ENCODE measurements around the gene IRF9. TPM values are rescaled to one million over a fixed set of nuclear protein-coding genes. Genes with fewer than 3 reads are reported as not detected.

The IRF9 gene
- total and polyA plus RNA-seq, 2 donors from 2014 or later: 88.9 to 141 TPM

DNA sequence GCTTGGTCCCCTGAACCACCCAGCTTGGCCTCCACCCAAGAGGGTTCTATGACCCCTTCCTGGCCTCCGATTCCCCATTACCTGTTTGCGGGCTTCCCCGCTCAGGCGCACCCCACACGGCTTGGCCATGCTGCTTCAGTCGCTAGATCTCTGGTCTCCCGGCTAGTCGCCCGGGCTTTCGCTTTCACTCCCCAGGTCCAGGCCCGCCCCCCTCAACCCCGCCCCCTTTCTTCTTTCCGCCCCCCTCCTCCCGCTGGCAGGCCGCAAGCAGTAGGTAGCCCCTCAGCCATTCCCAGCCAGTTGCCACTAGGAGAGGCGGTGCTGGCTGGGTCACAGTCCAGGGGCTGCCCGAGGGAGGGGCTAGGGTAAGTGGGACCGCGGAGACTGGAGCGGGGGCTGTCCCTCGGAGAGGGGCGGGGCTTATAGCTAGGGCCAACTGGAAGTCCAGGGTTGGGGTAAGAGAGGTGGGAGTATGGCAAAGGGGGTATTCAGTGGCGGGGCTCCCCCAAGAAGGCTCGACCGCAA, 14.6 kb upstream of the IRF9 start, which contains the start of gene PSME2:
Gene PSME2, minus strand, starts transcription at position 158 of the 525 bp plus-strand sequence. Its CDS starts 29 bp downstream, at position 129.
- Histone ChIP-seq H3K9me3 (ENCODE audit: control insufficient read depth in 2 of 3, insufficient read depth in 1 of 3, low read length in 3 of 3) (no peaks in the 10 kb centered on the region), H3K9ac (ENCODE audit: low read length in 3 of 3) (peak within 1 kb of the TSS; percentile 72 to 92 (median 79)), H3K4me1 (ENCODE audit: control insufficient read depth in 2 of 3, insufficient read depth in 2 of 3, low read depth in 1 of 3, low read length in 3 of 3) (peaks cover 2 to 26% (median 11%) of the 10 kb centered on the region in 3 donors), H3K36me3 (ENCODE audit: control insufficient read depth in 2 of 3, insufficient read depth in 3 of 3, low read length in 3 of 3) (peaks cover 4 to 24% (median 21%) of the 10 kb centered on the region in 3 donors), H3K27ac (ENCODE audit: low read depth in 2 of 2, low read length in 2 of 2) (peak within 1 kb of the TSS; percentile 91 to 98), H3K4me3 (ENCODE audit: low read length in 3 of 3) (peak within 1 kb of the TSS; percentile 84 to 94 (median 87)), H3K27me3 (ENCODE audit: control insufficient read depth, insufficient read depth, low read length) (no peaks in the 10 kb centered on the region)
- DNase-seq: peak; percentile 99
- intact Hi-C loops (cut with DNase I): no loop called here
- FAIRE-seq: no peak
- peak; percentile 5 for TF ChIP-seq CTCF (IDR thresholded peaks at IDR 0.05; ENCODE audit: borderline replicate concordance, extremely low read depth, insufficient read depth)

DNA sequence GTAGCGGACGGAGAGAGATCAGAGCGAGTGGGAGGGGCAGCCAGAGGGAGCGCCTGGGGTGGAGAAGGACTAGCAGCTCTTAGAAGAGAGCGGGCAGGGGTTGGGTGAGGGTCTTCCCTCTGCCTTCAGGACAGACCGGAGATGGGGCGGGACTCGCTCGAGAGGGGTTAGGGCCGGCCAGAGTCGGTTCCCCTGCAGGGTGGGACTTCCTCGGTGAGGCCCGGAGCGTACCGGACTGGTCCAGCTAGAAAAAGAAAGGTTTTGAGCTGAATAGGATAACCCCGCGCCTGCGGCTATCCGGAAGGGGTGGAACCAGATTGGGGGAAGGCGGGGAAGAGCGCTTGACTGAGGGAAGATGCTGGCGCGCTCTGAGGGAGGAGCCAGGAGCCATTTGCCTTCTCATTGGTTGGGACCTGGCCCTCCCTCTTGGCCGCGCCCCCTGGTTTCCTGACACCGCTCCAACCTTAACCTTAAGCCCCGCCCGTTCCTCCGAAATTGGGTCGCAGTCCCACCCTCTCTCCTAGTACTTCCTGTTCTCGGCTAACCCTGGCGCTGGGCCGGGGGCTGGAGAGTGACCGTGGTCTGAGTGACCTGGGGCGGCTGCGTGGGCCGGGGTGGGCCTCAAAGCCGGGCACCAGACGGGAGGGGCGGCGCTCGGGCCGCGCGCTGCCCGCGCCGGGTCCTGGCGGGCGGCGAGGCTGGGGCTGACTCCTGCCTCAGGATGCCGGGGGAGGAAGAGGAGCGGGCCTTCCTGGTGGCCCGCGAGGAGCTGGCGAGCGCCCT, 13.9 kb upstream of the IRF9 start, which contains the start of gene RNF31:
Gene RNF31, plus strand, starts transcription at position 521 of the 783 bp plus-strand sequence. Its CDS starts 201 bp downstream, at position 722.
- Histone ChIP-seq H3K9me3 (ENCODE audit: control insufficient read depth in 2 of 3, insufficient read depth in 1 of 3, low read length in 3 of 3) (no peaks in the 10 kb centered on the region), H3K27me3 (ENCODE audit: control insufficient read depth, insufficient read depth, low read length) (no peaks in the 10 kb centered on the region), H3K36me3 (ENCODE audit: control insufficient read depth in 2 of 3, insufficient read depth in 3 of 3, low read length in 3 of 3) (peaks cover 4 to 29% (median 26%) of the 10 kb centered on the region in 3 donors), H3K9ac (ENCODE audit: low read length in 3 of 3) (peak within 1 kb of the TSS; percentile 72 to 92 (median 79)), H3K4me3 (ENCODE audit: low read length in 3 of 3) (peak within 1 kb of the TSS; percentile 84 to 94 (median 87)), H3K27ac (ENCODE audit: low read depth in 2 of 2, low read length in 2 of 2) (peak within 1 kb of the TSS; percentile 91 to 98), H3K4me1 (ENCODE audit: control insufficient read depth in 2 of 3, insufficient read depth in 2 of 3, low read depth in 1 of 3, low read length in 3 of 3) (peaks cover 2 to 22% (median 11%) of the 10 kb centered on the region in 3 donors)
- FAIRE-seq (peak; percentile 94), DNase-seq (peak; percentile 98 to 99 (median 99))
- no peak for TF ChIP-seq CTCF (IDR thresholded peaks at IDR 0.05; ENCODE audit: borderline replicate concordance, extremely low read depth, insufficient read depth)
- intact Hi-C loops (cut with DNase I): no loop called here

GRCh38 chr14:24147761-24148428, 13.2 kb upstream of the IRF9 start:
- peak in 2 of 5 donors; percentile 56 to 87 for DNase-seq

More at GRCh38 chr14:24147761-24148428, 13.2 kb upstream of the IRF9 start:
- Histone ChIP-seq H3K4me3 (ENCODE audit: low read length in 3 of 3) (peak overlapping the region; percentile 65 to 94 (median 77)), H3K9ac (ENCODE audit: low read length in 3 of 3) (peak overlapping the region; percentile 61 to 79 (median 66)), H3K27me3 (ENCODE audit: control insufficient read depth, insufficient read depth, low read length) (no peaks in the 10 kb centered on the region), H3K36me3 (ENCODE audit: control insufficient read depth in 2 of 3, insufficient read depth in 3 of 3, low read length in 3 of 3) (peaks cover 4 to 33% (median 28%) of the 10 kb centered on the region in 3 donors), H3K9me3 (ENCODE audit: control insufficient read depth in 2 of 3, insufficient read depth in 1 of 3, low read length in 3 of 3) (no peaks in the 10 kb centered on the region), H3K4me1 (ENCODE audit: control insufficient read depth in 2 of 3, insufficient read depth in 2 of 3, low read depth in 1 of 3, low read length in 3 of 3) (peaks cover 2 to 20% (median 11%) of the 10 kb centered on the region in 3 donors), H3K27ac (ENCODE audit: low read depth in 2 of 2, low read length in 2 of 2) (peak overlapping the region; percentile 49 to 71)
- intact Hi-C loops (cut with DNase I): no loop called here
- TF ChIP-seq CTCF (IDR thresholded peaks at IDR 0.05; ENCODE audit: borderline replicate concordance, extremely low read depth, insufficient read depth): no peak
- no peak for FAIRE-seq
